ENCODE data around the gene TTPAL.

The TTPAL gene

DNA sequence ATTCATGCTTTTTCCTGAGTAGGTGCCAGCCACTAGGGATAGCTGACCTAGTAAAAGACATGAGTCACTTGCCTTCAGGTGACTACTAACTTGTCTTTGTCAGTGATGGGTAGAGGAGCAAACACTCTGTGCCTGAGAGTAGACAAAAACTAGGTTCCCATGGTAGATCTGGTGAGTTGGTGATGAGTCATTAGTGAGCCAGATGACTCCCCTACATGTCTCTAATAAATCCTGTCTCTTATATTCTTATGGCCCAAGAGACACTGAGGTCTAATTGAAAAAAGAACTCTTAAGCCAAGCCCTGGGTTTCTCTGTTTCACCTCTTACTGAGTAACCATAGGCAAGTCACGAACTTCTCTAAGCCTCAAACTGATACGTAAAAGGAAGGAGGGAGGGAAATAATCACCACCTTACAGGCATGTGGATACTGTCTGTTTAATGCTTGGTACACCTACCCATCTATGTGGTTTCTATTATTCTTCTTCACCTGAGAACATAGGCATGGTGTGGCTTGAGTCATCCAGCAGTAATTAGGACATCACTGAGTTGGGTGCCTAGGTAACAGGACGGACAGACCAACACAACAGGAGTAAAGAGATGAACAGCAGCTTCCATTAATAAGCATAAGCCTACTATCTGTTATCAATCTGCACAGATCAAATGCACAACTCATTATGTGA lies 20.3 kb downstream of the TTPAL start:
- peak; percentile 61 for DNase-seq (ENCODE audit: low read depth, low spot score)

DNA sequence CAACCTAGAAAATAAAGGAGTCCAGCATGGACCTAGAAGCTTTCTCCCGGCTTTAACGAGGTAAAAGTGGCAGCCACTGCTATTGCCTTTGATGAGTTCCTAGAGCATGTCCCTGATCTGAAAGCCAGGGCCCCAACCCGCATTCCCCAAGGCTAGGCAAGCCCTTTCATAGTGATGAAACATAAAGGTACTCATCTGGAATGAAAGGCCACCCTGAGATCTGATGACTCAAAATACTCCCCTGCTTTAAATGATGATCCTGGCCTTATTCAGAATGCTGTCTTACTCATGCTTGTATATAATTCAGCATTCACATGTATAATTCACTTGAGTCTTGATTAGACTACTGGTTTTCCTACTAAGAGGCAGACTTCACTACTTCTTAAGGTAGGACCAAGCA lies 21.3 kb downstream of the TTPAL start:
- peak; percentile 75 for DNase-seq (ENCODE audit: low read depth, low spot score)

DNA sequence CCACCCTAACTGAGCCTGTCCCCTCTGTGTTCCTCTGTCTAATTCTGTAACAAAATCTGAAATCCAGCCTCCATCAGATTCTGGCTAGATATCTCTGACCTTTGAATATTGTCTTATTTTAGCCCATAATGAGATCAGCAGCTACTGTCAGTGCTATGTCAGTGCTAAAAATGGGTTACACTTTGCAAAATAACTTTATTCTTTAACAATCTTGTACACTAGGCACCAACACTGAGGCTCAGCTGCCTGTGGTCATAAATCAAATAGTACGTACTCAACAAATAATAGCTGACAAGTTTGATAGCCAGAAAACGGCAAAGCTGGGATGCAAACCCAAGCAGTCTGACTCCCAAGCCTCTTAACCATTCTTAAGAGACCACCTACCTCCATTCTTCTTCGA lies 22.1 kb downstream of the TTPAL start:
- no peak for DNase-seq (ENCODE audit: low read depth, low spot score)

DNA sequence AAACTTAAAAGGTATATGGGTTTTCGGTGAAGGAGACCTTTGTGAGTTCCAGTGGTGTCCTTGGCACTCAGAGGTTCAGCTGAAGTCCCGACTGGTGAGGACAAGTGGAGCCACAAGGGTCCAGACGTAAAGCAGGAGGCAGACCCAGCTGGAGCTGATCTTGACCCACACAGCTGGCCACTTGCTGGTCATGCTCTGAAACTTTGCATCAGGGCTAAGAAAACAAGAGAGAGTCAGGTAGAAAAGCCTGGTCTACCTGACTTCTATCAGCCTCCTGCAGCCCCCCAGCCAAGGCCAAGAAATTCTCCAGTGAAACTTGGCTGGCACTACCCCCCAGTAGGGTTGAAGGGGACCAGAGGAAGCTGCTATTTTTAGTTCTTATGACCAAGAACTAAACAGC lies 24.5 kb downstream of the TTPAL start:
- no peak for DNase-seq (ENCODE audit: low read depth, low spot score)

DNA sequence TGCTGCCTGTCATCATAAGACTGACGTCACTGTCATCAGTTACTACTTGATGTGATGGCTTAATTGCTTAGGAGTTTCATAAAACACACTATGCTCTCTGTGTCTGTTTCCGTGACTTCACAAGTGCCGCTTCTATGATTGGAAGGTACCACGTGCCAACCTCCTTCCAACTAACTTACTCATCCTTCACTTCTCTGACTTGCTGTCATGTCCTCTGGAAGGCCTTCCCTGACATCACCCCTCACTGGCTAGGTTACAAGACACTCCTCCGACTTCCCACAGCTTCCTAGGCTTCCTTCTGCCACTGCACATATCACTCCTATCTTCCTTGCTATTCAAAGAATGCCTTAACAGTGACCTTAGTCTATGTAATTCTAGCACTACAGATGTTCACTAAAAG lies 25.8 kb downstream of the TTPAL start:
- DNase-seq (ENCODE audit: low read depth, low spot score): peak; percentile 35

DNA sequence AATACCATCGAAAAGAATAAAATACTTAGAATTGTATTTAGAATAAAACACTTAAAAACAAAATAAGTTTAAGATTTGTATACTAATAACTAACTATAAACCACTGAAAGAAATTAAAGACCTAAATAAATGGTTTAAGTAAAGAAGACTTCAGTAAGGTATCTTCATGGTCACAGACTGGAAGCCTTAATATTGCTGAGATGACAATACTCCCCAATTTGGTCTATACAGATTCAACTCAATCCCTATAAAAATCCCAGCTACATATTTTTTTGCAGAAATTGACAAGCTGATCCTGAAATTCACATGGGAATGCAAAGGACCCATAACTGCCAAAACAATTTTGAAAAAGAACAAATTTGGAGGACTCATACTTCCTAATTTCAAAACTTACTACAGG lies 27.3 kb downstream of the TTPAL start:
- DNase-seq (ENCODE audit: low read depth, low spot score): no peak

DNA sequence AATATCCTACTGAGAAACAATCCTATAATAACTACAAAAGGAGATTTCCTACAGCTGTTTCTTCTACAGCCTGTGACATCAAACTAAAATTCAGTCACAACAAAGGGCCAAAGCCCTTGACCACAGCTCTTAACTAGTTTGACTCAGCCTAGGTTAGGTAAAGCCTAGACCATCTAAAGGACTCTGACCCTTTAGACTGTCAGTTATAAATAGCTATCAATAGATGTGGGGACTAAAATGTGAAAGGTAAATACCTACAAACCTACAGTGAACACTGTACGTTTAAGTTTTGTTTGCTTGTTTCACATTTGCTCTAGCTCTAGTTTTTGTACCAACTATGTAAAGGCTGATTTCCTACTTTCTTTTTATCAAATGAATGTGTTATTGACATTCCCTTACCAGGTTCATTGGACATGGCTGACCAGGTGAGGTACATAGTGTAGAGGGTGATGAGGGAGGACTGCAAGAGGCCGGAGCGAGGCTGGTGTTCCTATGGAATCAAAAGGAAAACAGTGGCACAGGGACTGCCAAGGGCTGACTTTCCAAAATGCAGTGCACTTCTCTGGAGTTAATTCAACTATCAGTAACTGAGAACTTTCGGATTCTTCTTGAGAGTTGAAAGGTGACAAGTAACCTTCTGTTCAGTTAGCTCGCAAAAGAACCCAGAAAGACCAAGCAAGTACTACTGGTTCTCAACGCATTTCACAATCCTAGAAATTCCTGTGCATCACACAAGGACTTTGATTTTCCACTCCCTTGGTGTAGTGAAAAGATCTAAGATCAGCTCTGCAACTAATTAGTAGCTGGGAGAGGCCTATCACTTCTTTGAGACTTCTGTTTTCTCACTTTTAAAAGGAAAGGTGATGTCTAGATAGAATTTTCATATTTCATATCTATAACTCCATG lies 29.0 kb downstream of the TTPAL start:
- no peak for DNase-seq (ENCODE audit: low read depth, low spot score)

DNA sequence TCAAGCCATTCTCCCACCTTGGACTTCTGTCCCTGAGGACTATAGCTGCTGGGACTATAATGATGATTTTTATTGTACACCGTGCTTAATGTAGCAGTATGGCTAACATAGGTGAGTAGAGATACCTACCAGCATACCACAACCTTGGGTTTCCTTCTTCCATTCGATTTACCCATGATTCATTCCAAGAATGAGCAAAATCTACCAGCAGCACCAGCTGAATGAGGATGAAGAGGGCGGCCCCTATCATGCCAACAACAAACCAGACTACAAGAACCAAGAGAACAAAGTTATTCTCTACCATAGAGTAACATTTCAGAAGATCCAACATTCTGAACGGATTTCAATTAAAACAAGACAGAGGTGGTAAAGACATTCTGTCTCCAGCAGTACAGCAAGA lies 34.1 kb downstream of the TTPAL start:
- no peak for DNase-seq (ENCODE audit: low read depth, low spot score)

DNA sequence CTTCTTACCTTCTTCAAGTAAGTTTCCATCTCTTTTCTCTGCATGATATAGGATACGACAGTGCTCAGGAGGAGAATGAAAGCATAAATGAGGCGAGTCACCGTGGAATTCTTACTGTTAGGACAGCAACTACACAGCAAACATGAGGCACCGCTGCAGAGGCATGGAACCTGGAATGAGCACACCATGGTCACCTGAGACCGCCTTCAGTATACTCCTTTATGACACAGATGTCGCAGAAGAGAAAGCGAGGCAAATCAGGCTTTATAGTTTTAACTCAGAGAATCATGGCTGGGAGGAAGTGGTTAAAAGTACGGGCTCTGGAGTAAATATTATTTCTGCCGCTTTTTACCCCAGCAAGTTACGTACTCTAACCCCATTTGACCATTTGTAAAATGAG lies 38.2 kb downstream of the TTPAL start:
- no peak for DNase-seq (ENCODE audit: low read depth, low spot score)

DNA sequence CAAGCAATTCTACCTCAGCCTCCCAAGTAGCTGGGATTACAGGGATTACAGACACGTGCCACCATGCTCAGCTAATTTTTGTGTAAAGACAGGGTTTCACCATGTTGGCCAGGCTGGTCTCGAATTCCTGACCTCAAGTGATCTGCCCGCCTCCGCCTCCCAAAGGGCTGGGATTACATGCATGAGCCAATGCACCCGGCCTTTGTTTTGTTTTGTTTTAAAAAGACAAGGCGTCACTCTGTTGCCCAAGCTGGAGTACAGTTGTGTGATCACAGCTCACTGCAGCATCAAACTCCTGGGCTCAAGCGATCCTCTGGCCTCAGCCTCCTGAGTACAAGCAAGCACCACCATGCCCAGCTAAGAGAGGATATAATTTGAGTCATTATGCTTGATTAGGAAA lies 40.8 kb downstream of the TTPAL start:
- DNase-seq (ENCODE audit: low read depth, low spot score): no peak

DNA sequence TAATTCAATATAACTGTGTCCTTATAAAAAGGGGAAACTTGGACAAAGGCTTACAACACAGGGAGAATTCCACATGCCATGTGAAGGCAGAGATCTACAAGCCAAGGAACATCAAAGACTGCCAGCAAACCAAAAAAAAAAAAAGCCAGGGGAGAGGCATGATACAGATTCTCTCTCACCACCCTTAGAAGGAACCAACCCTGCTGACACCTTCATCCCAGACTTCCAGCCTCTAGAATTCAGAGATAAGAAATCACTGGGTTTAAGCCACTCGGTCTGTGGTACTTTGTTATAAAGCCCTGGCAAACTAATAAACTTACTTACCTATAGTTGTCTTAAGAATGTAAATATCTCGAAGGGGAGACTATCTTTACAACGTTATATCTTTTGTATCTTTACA lies 41.8 kb downstream of the TTPAL start:
- no peak for DNase-seq (ENCODE audit: low read depth, low spot score)

DNA sequence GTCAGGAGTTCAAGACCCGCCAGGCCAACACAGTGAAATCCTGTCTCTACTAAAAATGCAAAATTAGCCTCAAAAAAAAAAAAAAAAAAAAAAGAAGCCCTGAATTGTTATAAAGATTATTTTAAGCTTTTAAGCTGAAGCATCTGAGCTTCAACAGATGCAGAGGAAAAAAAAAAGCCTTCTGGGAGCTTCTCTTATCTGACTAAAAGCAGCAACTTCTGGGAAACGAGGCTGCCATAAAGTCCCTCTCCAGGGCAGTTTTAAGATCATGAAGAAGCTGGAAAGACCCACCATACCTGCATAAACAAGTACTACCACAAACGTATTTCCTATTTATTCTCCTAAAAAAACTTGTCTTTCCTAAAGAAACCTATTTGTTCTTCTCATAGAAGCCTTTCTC lies 42.6 kb downstream of the TTPAL start:
- no peak for DNase-seq (ENCODE audit: low read depth, low spot score)

DNA sequence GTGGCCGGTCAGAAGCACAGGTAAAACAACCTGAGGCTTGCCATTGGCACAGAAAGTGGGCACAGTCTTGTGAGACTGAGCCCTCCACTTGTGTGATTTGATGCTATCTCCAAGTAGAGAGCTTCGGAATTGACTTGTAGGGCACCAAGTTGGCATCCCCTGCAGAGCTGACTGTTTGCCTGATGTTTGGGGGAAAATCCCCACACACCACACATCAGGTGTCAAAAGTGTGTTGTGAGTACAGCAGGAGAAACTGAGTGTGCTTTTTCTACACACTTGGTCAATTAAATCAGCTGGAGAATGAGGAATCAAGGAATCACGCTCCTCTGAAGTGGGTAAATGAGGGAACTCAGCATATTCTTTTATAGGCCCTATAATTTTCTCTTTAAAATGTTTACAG lies 45.2 kb downstream of the TTPAL start:
- no peak for DNase-seq (ENCODE audit: low read depth, low spot score)

DNA sequence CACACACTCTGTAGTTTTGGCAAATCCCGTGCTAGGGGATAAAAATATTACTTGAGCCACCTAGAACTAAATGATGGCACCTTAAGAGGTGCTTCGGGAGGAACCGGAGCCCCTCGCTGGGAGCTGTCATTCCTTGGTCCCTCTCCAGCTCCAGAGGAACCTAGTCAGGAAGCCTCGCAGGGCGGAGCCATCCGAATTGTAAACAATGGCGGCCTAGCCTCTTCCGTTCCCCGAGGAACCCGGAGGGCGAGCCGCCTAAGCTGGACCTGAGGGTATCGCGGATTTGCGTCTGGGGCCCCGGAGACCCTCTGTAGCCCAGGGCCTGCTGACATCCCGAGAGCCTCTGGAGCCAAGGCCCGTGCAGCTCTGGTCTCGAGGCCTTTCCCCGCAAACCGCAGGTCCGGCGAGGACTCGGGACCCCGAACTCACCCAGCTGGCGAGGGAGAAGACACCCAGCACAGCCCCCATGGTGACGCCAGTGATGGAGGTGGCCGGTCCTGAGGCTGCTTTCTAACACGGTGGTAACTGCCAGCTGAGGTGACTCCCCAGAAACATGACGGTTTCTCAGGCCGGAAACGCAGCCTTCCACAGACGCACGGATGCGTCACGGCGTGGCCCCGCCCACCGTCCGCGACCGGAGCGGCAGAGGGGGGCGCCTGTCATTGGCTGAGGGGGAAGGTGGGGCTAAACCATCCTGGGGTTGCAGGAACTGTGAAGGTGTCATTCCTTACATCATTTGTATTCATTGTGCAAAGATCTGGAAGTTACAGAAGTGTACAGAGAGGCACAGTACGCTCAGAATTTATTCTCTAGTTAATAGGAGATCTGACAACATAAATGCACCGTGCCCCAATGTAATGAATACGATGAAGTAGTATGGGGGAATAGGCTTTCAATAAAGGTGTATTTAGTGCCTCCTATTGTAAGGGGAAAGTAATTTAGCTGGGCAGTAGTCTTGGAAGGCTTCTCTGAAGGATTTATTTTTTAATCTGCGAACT lies 46.1 kb downstream of the TTPAL start, which contains the start of gene SERINC3:
TSS of gene SERINC3 (minus strand) at position 587 of the 998 bp plus-strand sequence. CDS start at position 468, 119 bp downstream.
- DNase-seq (ENCODE audit: low read depth, low spot score): peak; percentile 98

DNA sequence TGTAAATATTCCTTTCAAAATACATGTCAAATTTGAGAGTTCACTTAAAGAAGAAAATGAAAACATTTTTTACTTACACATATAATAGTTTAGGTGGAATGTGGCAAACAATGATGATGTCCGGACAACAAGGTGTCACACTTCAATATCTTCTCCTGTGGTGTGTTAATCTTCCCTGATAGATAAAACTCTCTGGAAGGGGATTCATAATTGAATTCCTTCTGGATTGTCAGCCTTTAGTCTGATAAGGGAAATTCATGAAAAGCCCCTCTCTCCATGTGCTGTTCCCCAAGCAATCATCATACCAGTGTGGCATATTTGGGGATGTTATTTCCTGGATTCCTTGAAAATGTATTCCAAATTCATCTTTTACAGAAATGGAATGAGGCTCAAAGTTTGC lies 47.2 kb downstream of the TTPAL start:
- no peak for DNase-seq (ENCODE audit: low read depth, low spot score)

DNA sequence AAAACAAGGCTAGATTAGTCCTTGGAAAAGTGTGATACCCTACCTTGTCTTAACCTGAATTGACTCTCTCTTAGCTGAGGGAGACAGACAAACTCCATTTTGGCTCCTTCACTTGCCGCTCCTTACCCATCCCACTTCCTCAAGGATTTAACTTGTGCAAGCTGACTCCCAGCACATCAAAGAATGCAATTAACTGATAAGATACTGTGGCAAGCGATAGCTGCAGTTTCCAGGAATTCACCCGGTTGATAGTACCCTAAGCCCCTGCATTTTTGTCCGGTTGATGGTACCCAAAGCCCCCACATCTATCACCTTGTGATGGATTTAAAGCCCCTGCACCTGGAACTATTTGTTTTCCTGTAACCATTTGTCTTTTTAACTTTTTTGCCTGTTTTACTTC lies 48.1 kb downstream of the TTPAL start:
- DNase-seq (ENCODE audit: low read depth, low spot score): no peak

DNA sequence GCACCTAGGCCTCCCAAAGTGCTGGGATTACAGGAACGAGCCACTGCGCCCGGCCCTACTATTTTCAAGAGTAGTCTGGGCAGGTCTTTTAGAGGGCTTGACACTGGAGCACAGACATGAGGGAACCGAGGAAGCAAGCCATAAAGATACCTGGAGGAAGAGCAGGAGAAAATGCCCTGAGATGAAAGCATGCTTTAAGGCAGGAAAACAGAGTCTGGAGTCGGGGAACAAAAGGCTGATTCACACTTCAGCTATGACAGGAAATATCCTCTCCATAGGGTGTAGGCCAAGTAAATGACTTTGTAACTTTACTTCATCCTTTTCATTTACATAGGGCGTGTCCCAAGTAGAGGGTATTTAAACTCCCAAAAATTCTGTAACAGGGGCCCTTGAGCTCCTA lies 50.5 kb downstream of the TTPAL start:
- DNase-seq (ENCODE audit: low read depth, low spot score): peak; percentile 25

DNA sequence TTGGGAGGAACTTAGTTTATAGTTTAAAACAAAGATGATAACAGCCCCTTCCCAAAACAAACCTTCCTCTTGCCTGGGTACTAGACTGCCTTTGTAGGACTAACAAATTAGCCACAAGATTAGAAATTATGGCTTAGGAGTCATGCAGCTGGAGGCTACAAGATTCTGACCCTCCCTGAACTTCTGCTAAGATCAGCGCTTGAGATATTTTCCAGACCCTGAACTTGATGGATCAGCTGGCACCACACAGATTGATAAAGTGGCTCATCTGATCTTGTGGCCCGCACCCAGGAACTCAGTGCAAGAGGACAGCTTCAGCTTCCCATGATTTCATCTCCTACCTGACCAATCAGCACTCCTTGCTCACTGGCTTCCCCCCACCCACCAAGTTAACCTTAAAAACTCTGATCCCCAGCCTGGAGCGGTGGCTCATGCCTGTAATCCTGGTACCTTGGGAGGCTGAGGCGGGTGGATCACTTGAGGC lies 52.1 kb downstream of the TTPAL start:
- DNase-seq (ENCODE audit: low read depth, low spot score): no peak

DNA sequence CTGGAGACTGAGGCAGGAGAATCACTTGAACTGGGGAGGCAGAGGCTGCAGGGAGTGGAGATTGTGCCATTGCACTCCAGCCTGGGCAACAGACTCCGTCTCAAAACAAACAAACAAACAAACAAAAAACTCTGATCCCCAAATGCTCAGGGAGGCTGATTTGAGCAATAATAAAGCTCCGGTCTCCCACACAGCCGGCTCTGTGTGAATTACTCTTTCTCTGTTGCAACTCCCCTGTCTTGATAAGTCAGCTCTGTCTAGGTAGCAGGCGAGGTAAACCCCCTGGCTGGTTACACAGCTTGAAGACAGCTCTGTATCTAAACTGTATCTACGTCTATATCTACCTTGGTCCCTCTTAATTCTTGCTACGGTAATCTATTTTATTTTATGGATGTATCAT lies 52.6 kb downstream of the TTPAL start:
- DNase-seq (ENCODE audit: low read depth, low spot score): no peak

DNA sequence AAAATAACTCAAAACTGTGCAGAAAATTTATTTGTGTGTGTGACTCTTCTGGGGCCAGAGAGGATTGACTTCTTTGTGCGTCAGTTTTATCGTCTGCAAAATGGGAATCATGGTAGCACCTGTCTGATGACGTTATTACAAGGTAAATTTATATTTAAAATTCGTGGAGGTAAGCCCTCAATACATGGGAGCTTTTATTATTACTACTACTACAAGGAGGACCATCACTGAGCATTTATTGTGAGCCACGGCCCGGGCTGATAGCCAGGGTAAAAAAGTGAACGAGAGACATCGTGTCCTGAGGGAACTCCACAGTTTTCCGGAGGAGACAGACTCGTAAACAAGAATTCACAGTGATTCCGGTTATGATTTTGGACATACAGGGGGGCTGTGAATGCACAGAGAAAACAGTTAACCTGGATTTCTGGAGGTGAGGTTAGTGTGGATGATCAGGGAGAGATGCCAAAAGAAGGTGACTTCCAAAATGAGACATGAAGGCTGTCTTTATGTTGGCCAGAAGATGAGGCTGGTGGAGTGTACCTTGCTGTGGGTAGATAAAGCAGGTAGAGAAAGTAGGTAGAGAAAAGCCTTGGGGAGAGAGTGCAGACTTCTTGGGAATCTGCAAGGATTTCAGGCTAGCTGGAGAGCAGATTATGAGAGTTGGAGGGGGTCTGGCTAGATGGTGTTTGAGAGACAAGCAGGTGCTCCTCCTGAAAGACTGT lies 56.7 kb downstream of the TTPAL start:
- DNase-seq (ENCODE audit: low read depth, low spot score): no peak

DNA sequence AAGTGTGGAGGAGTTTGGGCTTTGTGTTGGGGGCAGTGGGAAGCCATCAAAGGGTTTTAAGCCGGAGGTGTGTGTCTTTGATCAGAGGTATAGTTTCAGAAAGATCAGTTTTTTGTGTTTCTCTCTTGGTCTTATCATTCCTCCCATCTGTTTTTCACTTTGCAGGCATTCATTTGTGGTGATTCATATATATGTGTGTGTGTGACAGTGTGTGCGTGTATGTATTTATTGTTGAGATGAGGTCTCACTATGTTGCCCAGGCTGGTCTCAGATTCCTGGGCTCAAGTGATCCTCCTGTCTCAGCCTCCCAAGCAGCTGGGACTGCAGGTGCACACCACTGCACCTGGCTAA lies 57.3 kb downstream of the TTPAL start:
- no peak for DNase-seq (ENCODE audit: low read depth, low spot score)
